DOHH2 (cell line): Measurements from ENCODE around the gene CHCHD4.

Experiments
- EZH2phosphoT487 ChIP-seq: fragments of 200-600 bp; sonication (generic); IDR thresholded peaks from 2 replicates; pipeline ENCODE4 v1.6.1; 2017; ENCODE audit warnings: borderline replicate concordance, mild to moderate bottlenecking, antibody characterized with exemption, low read length, moderate library complexity, mixed read lengths
- TF ChIP-seq, protein P1 (sequence below): fragments of 200-600 bp; sonication (generic); IDR thresholded peaks from one replicate; pipeline ENCODE4 v1.5.1; 2014; ENCODE audit warnings: antibody characterized with exemption, mild to moderate bottlenecking, low read depth, low read length; ENCODE audit not compliant: poor library complexity, severe bottlenecking

DNA sequence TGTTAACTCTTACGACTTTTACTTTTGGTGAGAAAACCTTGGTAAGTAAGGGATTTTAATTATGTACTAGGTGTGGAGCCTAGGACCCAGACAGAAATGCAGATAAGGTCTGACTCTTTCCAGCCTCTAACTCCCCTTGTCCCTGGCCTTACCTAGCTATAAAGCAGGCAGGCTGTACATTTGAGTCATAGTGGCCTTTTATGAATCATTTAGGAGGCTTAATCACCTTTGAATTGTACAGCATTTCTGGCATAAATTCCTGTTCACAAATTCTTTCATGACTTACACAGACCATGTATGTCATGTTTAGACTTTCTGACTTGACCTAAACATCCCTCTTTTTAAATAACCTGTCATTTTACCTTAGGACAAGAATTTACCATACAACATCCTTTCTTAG, 47.4 kb downstream of the CHCHD4 start:
- TF ChIP-seq, protein P1, sequence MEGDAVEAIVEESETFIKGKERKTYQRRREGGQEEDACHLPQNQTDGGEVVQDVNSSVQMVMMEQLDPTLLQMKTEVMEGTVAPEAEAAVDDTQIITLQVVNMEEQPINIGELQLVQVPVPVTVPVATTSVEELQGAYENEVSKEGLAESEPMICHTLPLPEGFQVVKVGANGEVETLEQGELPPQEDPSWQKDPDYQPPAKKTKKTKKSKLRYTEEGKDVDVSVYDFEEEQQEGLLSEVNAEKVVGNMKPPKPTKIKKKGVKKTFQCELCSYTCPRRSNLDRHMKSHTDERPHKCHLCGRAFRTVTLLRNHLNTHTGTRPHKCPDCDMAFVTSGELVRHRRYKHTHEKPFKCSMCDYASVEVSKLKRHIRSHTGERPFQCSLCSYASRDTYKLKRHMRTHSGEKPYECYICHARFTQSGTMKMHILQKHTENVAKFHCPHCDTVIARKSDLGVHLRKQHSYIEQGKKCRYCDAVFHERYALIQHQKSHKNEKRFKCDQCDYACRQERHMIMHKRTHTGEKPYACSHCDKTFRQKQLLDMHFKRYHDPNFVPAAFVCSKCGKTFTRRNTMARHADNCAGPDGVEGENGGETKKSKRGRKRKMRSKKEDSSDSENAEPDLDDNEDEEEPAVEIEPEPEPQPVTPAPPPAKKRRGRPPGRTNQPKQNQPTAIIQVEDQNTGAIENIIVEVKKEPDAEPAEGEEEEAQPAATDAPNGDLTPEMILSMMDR = no peak
- no peak for TF ChIP-seq EZH2phosphoT487
